ENCODE data around the gene F2RL3.
"Not testable (repeated sequence)": the region's sequence is repeated elsewhere in the genome, so short reads cannot be mapped to it uniquely, and the experiment has no call there.

Gene F2RL3

DNA sequence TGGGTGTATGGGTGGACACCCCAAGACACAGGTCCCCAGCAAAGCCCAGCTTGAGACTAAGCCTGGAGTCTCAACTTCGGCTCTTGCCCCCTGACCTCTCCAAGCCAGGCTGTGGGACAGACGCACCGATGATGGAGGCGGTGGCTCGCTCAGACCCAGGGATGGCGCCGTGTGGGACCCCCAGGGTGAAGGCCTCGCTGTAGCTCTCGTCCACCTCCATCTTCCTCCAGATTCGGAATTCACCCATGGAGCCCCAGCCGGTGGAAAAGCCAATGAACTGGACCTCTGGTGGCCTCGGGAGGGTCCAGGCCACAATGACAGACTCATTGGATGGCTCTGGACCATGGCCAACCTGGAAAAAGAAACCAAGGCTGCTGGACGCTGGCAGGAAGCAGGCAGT, 39.1 kb downstream of the F2RL3 start:
- no peak for DNase-seq

DNA sequence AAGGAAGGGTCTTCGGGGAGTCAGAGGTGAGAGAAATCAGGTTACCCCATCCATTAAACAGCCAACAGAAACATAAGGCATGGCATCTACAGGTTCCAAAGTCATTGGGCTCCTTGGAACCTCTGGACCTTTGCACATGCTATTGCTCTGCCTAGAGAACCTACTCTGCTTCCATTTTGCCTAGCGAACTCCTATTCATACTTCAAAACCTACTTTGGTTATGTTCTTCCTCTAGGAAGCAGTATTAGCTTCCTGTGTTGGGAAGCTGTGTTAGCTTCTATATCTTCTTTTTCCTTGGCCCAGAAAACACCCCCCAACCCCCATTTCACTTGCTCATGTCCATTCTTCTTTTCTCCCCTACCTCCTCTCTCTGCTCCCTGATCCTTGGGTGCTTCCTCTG, 39.6 kb downstream of the F2RL3 start:
- no peak for DNase-seq

DNA sequence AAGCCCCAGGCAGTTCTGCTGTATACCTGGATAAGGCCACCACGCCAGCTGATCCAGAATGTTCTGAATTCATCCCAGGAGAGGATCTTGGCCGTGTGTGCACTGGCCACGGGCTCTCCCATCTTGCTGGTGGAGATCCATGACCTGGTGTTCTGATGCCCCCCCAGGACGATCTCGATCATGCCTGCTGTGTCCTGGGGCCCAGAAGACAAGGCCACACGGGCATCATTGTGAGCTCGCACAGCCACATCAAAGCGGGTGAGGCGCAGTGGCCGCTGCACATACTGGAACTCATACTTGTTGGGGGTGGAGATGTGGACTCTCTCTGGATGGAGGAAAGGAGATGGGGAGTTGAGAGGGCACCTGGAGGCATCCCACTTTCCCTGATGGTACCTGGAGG, 40.1 kb downstream of the F2RL3 start:
- no peak for DNase-seq

DNA sequence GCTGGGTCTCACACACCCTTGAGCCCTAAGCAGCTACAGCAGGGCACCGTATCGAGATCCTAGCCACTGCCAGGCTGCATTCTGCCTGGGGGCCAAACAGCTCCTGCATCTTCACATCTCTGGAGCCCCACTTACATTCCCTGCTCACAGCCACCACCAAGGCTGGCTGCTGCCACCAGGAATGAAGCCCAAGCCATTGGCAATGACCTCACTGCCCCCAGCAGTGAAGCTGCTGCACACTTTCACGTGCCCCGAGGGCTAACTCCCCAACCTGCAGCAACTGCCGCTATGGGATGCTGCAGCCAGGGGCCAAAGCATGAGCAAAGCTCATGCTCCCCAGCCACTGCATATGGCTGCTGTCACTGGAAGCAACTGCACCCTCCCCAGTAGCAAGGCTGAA, 42.0 kb downstream of the F2RL3 start:
- no peak for DNase-seq

DNA sequence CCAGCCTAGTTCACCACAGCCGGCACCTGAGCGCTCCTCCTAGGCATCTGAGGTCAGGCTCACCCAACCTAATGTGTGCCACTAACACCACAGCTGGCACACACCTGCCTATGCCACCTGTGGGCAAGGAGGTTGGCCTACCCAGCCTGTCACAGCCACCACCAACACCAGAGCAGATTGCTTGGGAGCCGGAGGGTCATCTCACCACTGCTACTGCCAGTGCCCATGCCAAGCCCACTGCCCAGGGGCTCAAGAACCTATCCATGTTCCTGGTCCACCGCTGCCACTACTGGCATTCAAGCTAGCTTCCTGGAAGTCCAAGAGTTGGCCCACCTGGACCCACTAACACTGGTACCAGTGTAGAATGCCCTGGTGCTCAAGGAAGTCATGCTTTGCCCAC, 42.5 kb downstream of the F2RL3 start:
- no peak for DNase-seq

DNA sequence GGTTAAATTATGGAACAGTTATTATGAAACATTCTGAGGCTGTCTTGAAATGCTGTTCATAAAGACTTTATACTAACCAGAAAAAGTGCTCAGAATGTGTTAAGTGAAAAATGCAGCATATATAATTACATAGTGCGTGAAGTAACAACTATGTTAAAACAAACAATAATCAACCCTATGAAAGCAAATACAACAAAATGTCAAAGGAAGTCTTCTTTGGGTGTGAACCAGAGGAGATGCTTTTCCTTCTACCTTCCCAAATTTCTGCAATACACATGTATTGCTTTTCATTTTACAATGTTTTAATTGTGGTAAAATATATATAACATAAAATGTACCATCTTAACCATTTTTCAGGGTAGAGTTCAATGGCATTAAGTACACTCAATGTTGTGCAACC, 45.7 kb downstream of the F2RL3 start:
- no peak for DNase-seq

DNA sequence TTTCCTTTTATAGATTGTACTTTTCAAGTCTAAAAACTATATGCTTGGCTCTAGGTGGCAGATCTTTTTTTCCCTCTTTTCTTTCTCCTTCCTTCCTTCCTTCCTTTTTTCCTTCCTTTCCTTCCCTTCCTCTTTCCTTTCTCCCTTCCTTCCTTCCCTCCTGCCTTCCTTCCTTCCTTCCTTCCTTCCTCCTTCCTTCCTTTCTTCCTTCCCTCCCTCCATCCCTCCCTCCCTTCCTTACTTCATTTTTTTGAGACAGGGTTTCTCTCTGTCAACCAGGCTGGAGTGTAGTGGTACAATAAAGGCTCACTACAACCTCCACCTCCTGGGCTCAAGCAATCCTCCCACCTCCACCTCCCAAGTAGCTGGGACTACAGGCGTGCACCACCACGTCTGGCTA, 48.1 kb downstream of the F2RL3 start:
- DNase-seq, result no peak

DNA sequence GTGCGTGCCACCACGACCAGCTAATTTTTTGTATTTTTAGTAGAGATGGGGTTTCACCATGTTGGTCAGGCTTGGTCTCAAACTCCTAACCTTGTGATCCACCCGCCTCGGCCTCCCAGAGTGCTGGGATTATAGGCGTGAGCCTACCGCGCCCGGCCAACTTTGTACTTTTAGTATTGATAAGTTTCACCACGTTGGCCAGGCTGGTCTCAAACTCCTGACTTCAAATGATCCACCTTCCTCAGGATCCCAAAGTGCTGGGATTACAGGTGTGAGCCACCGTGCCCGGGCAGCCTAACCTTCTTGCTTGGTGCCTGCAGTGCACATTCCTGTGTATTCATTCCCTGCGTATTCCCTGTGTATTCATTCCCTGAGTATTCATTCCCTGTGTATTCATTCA, 49.0 kb downstream of the F2RL3 start:
- DNase-seq, result not testable (repeated sequence)

DNA sequence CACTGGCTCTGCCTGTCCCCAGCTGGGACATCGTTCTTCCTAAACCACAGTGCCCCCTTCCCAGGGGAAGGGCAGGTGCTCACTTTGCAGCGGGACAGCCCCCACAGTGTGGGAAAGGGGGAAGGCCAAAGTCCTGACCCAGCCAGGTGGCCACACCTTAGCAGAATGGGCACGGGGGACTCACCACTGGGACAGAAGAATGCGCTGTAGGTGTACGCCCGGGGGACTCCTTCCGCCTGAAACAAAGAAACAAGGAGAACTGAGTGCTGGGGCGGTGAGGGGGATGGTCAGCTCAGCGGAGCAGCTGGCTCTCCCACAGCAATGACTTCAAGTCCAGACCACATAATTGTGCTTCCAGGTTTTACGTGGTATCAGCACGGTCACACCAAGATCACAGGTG, 49.4 kb downstream of the F2RL3 start:
- no peak for DNase-seq

DNA sequence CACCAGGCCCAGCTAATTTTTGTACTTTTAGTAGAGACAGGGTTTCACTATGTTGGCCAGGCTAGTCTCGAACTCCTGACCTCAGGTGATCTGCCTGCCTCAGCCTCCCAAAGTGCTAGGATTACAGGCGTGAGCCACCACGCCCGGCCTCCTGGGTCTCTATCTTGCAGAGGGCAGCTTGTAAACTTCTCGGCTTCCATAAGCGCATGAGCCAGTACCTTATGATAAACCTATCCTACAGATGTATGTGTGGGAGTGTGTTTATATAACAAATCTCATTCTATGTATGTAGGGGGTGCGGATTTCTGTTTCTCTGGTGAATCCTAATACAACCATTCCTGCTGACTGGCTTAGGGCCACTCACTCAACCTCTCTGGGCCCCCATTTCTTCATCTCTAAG, 51.3 kb downstream of the F2RL3 start:
- not testable (repeated sequence) for DNase-seq

DNA sequence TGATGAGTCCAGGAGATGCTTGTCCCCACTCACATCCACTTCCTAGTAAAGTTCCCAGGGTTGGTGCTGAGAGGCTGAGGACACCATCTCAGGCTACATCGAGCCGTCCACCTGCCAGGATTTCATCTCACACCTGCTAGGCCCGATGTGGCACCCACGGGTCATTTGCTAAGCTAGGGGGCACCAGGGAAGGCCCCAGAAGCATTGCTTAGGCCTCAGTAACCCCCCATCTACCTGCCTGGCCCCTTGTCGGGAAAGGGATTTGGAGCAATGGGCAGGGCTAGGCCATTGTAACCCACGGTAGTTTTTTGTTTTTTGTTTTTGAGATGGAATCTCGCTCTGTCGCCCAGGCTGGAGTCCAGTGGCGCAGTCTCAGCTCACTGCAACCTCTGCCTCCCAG, 51.8 kb downstream of the F2RL3 start:
- DNase-seq, result no peak
